Measurements from ENCODE around the gene FOXO4. TPM values are rescaled to one million over a fixed set of nuclear protein-coding genes. Genes with fewer than 3 reads are reported as not detected.
A peak's percentile ranks its signal among the peaks of the same experiment; 100 is the strongest.

FOXO4 gene
- total RNA-seq, 1 donor: 4.3 TPM

DNA sequence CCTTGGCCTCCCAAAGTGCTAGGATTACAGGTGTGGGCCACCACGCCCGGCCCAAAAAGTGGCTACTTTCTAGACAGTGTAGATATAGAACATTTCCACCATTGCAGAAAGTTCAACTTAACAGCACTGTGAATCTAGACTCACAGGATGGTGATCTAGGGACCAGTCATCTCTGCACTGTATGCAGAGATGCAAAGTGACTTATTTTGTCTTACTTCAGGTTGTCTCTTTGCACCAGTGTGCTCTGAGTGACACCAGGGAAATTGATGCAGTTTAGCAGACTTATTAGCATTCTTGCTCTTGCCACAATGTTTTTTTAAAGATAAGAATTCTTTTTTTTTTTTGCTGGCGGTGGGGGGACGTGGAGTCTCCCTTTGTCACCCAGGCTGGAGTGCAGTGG is 12.8 kb upstream of the FOXO4 start:
- DNase-seq (ENCODE audit: low read depth): no peak
- TF ChIP-seq, protein P1, sequence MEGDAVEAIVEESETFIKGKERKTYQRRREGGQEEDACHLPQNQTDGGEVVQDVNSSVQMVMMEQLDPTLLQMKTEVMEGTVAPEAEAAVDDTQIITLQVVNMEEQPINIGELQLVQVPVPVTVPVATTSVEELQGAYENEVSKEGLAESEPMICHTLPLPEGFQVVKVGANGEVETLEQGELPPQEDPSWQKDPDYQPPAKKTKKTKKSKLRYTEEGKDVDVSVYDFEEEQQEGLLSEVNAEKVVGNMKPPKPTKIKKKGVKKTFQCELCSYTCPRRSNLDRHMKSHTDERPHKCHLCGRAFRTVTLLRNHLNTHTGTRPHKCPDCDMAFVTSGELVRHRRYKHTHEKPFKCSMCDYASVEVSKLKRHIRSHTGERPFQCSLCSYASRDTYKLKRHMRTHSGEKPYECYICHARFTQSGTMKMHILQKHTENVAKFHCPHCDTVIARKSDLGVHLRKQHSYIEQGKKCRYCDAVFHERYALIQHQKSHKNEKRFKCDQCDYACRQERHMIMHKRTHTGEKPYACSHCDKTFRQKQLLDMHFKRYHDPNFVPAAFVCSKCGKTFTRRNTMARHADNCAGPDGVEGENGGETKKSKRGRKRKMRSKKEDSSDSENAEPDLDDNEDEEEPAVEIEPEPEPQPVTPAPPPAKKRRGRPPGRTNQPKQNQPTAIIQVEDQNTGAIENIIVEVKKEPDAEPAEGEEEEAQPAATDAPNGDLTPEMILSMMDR (IDR thresholded peaks at IDR 0.05; ENCODE audit: insufficient read depth, low read depth, low read length): no peak

DNA sequence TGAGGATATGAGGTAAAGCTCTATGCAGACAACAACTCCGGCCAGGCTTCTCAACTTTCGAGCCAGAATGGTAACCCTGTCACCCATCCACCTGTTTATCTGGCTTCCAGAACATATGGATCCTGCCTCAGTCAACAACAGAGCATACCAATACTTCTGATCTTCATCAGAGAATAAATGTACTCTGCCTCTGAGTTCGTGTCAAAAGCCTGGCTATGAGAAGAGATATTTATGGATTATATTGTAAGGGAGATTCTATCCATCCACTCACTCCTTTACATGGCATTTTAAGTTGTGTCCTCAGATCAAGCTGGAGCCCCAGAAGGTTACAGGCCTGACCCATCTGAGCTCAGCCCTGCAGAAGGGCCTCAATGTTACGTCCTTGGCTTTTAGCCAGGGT is 9.8 kb upstream of the FOXO4 start:
- DNase-seq (ENCODE audit: low read depth): no peak
- no peak overlapping the region for H3K4me3 ChIP-seq (ENCODE audit: low read depth, low read length)
- TF ChIP-seq, protein P1 (IDR thresholded peaks at IDR 0.05; ENCODE audit: insufficient read depth, low read depth, low read length): no peak

More for the DNA sequence above, 12.8 kb upstream of the FOXO4 start:
- no peak overlapping the region for H3K4me3 ChIP-seq (ENCODE audit: low read depth, low read length)

DNA sequence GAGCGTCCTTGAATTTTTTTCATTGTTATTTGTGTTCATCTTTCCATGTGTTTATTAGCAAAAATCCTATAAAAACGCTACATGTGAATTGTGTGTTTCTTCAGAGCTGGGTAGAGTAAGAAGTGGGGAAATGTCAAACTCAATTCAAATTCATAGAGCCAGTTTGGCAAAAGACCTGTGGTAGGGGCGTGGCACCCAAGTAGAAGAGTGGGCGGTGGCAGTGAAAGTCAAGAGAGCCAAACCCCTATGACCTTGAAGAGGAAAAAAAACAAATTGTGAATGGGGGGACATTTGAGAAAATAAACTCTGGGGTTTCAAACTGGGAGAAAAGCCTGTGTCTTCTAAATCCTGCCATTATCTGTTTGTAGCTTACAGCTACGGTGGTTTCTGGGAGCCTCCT is 4.4 kb upstream of the FOXO4 start:
- H3K4me3 ChIP-seq (ENCODE audit: low read depth, low read length): no peak overlapping the region
- TF ChIP-seq, protein P1 (IDR thresholded peaks at IDR 0.05; ENCODE audit: insufficient read depth, low read depth, low read length): no peak
- DNase-seq (ENCODE audit: low read depth): no peak

DNA sequence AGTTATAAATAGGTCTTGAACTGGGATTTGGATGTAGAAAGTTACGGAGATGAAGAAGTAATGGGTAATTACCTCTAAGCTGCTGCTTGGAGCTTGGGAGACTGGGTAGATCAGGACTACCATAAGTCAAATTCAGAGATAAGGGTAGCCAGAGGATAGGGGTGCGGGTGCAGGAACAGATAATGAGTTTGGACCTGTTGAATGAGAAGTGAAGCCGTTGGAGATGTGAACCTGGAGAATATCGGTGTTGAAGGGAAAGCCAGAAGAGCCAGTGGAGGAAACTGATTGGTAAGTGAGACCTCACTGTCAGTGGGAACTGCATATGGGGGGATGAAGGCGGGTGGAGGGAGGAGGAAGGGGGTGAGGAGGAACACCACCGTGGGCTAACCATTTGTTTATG is 618 bp upstream of the FOXO4 start:
- TF ChIP-seq, protein P1 (IDR thresholded peaks at IDR 0.05; ENCODE audit: insufficient read depth, low read depth, low read length): no peak
- DNase-seq (ENCODE audit: low read depth): no peak
- peak overlapping the region; percentile 69 for H3K4me3 ChIP-seq (ENCODE audit: low read depth, low read length)

DNA sequence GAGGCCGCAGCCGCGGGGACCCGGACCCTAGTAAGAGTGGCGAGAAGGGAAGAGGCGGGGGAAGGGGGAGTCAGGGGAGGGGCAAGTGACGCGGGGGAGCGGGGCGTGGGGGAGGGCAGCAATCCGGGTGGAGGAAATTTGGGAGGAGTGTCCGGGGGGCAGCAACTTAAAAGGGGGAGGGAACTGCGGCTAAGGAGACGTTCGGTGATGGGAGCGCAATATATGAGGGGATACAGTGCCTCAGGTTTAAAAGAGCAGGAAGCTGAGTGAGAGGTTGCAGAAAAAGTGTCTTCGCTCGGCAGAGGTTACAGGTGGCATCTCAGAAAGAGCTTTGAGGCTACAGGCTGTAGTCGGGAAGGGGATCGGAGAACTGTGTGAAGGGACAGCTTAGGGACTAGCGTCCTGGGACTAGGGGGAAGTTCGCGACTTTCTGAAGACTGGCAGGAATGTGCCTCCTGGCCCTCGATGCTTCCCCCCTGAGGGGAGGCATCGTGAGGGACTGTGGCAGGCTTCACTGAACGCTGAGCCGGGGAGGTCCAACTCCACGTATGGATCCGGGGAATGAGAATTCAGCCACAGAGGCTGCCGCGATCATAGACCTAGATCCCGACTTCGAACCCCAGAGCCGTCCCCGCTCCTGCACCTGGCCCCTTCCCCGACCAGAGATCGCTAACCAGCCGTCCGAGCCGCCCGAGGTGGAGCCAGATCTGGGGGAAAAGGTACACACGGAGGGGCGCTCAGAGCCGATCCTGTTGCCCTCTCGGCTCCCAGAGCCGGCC is 519 bp downstream of the FOXO4 start:
- DNase-seq (ENCODE audit: low read depth): peak; percentile 48
- H3K4me3 ChIP-seq (ENCODE audit: low read depth, low read length): peak overlapping the region; percentile 69
- TF ChIP-seq, protein P1 (IDR thresholded peaks at IDR 0.05; ENCODE audit: insufficient read depth, low read depth, low read length): no peak

DNA sequence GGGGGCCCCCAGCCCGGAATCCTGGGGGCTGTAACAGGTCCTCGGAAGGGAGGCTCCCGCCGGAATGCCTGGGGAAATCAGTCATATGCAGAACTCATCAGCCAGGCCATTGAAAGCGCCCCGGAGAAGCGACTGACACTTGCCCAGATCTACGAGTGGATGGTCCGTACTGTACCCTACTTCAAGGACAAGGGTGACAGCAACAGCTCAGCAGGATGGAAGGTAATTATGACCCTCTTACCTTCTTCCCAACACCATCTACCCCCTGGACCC is 1.0 kb downstream of the FOXO4 start:
- DNase-seq (ENCODE audit: low read depth): no peak
- H3K4me3 ChIP-seq (ENCODE audit: low read depth, low read length): peak overlapping the region; percentile 69
- TF ChIP-seq, protein P1 (IDR thresholded peaks at IDR 0.05; ENCODE audit: insufficient read depth, low read depth, low read length): no peak

DNA sequence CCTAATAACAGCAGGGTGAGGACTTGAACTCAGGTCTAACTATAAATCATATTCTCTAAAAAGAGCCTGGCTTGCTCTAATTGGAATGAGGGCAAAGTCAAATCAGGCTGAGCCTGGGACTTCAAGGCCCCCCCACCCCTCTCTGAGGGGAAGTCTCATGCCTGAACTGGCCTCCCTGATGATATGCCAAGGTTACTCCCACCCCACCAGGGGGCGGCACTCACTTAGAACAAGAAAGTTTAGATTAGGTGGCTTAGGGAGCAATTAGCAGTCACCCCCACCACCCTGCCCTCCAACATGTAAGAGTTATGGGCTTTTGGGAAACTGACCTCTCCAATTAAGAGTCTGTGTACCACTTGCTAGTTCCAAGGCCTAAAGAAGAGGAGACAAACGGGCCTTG is 2.7 kb downstream of the FOXO4 start:
- TF ChIP-seq, protein P1 (IDR thresholded peaks at IDR 0.05; ENCODE audit: insufficient read depth, low read depth, low read length): peak; percentile 60
- no peak overlapping the region for H3K4me3 ChIP-seq (ENCODE audit: low read depth, low read length)
- peak; percentile 62 for DNase-seq (ENCODE audit: low read depth)
